Measurements from ENCODE around the gene UAP1L1. TPM values are rescaled to one million over a fixed set of nuclear protein-coding genes. Genes with fewer than 3 reads are reported as not detected.

The UAP1L1 gene
- total and polyA plus RNA-seq, 2 of the 8 experiments (the other 6 are each of a cell fraction or from before 2014, with no cell fraction given) = 2.0 to 5.4 TPM

GRCh38 chr9:137096785-137097546, 19.6 kb downstream of the UAP1L1 start:
- Histone ChIP-seq H3K4me2 (ENCODE audit: insufficient read depth in 1 of 2, low read depth in 2 of 2, low read length in 2 of 2) (no peak overlapping the region), H3K4me3 (ENCODE audit: extremely low read depth in 1 of 4, insufficient read depth in 2 of 4, low read depth in 3 of 4, low read length in 4 of 4) (no peak overlapping the region), H3K27me3 (replicated peaks in 1 of 4; ENCODE audit: control insufficient read depth in 3 of 4, extremely low read depth in 1 of 4, insufficient read depth in 3 of 4, low read length in 3 of 4) (no peaks in the 10 kb centered on the region), H3K4me1 (replicated peaks in 1 of 4; ENCODE audit: control insufficient read depth in 3 of 4, insufficient read depth in 4 of 4, low read length in 3 of 4) (no peaks in the 10 kb centered on the region), H3K56ac (replicated peaks; ENCODE audit: insufficient read length, low read depth, low read length) (no peak overlapping the region), H4K8ac (ENCODE audit: extremely low read depth, insufficient read depth, low read length) (no peak overlapping the region; the same call in 1 of the 2 replicates), H3K18ac (ENCODE audit: extremely low read depth, low read length) (no peak overlapping the region), H4K20me1 (replicated peaks in 1 of 2; ENCODE audit: control insufficient read depth in 1 of 2, insufficient read depth in 2 of 2, low read length in 2 of 2) (no peaks in the 10 kb centered on the region), H3K4ac (replicated peaks; ENCODE audit: insufficient read length, low read depth, low read length) (no peak overlapping the region), H3K14ac (ENCODE audit: insufficient read length) (no peak overlapping the region), H3K23ac (ENCODE audit: insufficient read length) (no peak overlapping the region), H2AK5ac (ENCODE audit: low read depth, low read length) (no peak overlapping the region), H3K79me2 (ENCODE audit: control insufficient read depth in 1 of 2, insufficient read depth in 2 of 2, low read length in 2 of 2) (no peaks in the 10 kb centered on the region), H3K9me3 (ENCODE audit: insufficient read depth in 2 of 2, low read depth in 1 of 2, low read length in 1 of 2) (peaks cover 4 to 8% of the 10 kb centered on the region in 2 experiments; a peak in 3 of 4 replicates), H2AFZ (ENCODE audit: low read length) (no peak overlapping the region), H3K9ac (replicated peaks in 1 of 4; ENCODE audit: extremely low read depth in 1 of 4, low read depth in 3 of 4, low read length in 3 of 4) (no peak overlapping the region), H4K91ac (replicated peaks; ENCODE audit: insufficient read length, low read length) (no peak overlapping the region), H2BK5ac (ENCODE audit: low read depth, low read length) (no peak overlapping the region), H4K5ac (ENCODE audit: insufficient read length, low read depth, low read length) (no peak overlapping the region), H3K36me3 (ENCODE audit: control insufficient read depth in 2 of 4, insufficient read depth in 4 of 4, low read length in 3 of 4) (peaks cover 4 to 15% (median 12%) of the 10 kb centered on the region in 4 experiments; a peak in 7 of 8 replicates), H3K79me1 (ENCODE audit: low read depth, low read length) (no peaks in the 10 kb centered on the region), H2BK20ac (ENCODE audit: low read length) (no peak overlapping the region), H2BK120ac (replicated peaks; ENCODE audit: low read depth, low read length) (no peak overlapping the region), H2BK15ac (ENCODE audit: low read length) (no peak overlapping the region), H3K27ac (ENCODE audit: low read depth, low read length) (no peak overlapping the region), H3K23me2 (ENCODE audit: low read depth, low read length) (no peaks in the 10 kb centered on the region), H2BK12ac (ENCODE audit: low read depth, low read length) (no peak overlapping the region)
- CTCF ChIA-PET (ENCODE audit: partially characterized antibody) = interaction anchor here (0.7 to 1.3 kb wide), 6 partner anchors 9 to 92 kb away, joined by 3 to 5 read pairs (median 4); partner anchors contain the start of genes ANAPC2 and SSNA1
- POLR2A ChIA-PET (ENCODE audit: partially characterized antibody) = no interaction called here
- DNase-seq (ENCODE audit: low read depth in 1 of 2, low spot score in 2 of 2) = no peak
- TF ChIP-seq FOSL1 (IDR thresholded peaks at IDR 0.05; ENCODE audit: insufficient read depth, low read depth, low read length) = no peak
- TF ChIP-seq ASH2L (IDR thresholded peaks at IDR 0.05; ENCODE audit: low read length) = no peak
- TF ChIP-seq JUN (IDR thresholded peaks at IDR 0.05; ENCODE audit: low read depth, low read length) = no peak
- TF ChIP-seq KDM4A (IDR thresholded peaks at IDR 0.05; ENCODE audit: low read depth, low read length, severe bottlenecking) = no peak
- no peak for TF ChIP-seq TAF1 (IDR thresholded peaks at IDR 0.05; ENCODE audit: low read depth, low read length)
- no peak for TF ChIP-seq TEAD4 (IDR thresholded peaks at IDR 0.05; ENCODE audit: low read depth, low read length)
- TF ChIP-seq RFX5 (IDR thresholded peaks at IDR 0.05; ENCODE audit: borderline replicate concordance, low read depth, low read length) = no peak
- no peak for TF ChIP-seq SIN3A (conservative IDR thresholded peaks at IDR 0.05 in 1 of 2, IDR thresholded peaks at IDR 0.05 in 1 of 2; ENCODE audit: low read depth in 1 of 2, low read length in 2 of 2)
- no peak for FAIRE-seq
- 90% methylated on average over 31 of the region's 31 CpGs; no CpG with 5 or more reads in 1 of the 2 experiments for WGBS, 2 experiments (ENCODE audit: extremely low coverage in 1 of 2, insufficient coverage in 1 of 2, insufficient read length in 1 of 2, insufficient replicate concordance in 2 of 2, low coverage in 1 of 2, low lambda C conversion rate in 2 of 2, missing lambda C conversion rate in 1 of 2)
